Activated T-cell treated with anti-CD3 and anti-CD28 coated beads for 4 hours (primary cell): ENCODE data around the gene MAGI2.
"Not testable (repeated sequence)": the region's sequence is repeated elsewhere in the genome, so short reads cannot be mapped to it uniquely, and the experiment has no call there.

Experiments used
- DNase-seq: peaks from one replicate; pipeline ENCODE4 v3.0.0-alpha.2; 2020

Gene MAGI2

GRCh38 chr7:79442766-79443165 is 10.7 kb downstream of the MAGI2 start:
- not testable (repeated sequence) for DNase-seq

- no peak for DNase-seq
Measured at GRCh38 chr7:79436378-79436777, 17.1 kb downstream of the MAGI2 start.

- DNase-seq = no peak
Measured at GRCh38 chr7:79434867-79435266, 18.6 kb downstream of the MAGI2 start.

GRCh38 chr7:79434098-79434497 is 19.4 kb downstream of the MAGI2 start:
- DNase-seq = no peak

GRCh38 chr7:79430391-79430790 is 23.1 kb downstream of the MAGI2 start:
- DNase-seq = no peak

- no peak for DNase-seq
Measured at GRCh38 chr7:79425665-79426064, 27.8 kb downstream of the MAGI2 start.

- DNase-seq = no peak
Measured at GRCh38 chr7:79421751-79422150, 31.7 kb downstream of the MAGI2 start.

- DNase-seq = no peak
Measured at GRCh38 chr7:79420464-79420863, 33.0 kb downstream of the MAGI2 start.

- DNase-seq = no peak
Measured at GRCh38 chr7:79414910-79415309, 38.6 kb downstream of the MAGI2 start.

- DNase-seq = no peak
Measured at GRCh38 chr7:79412915-79413314, 40.6 kb downstream of the MAGI2 start.

GRCh38 chr7:79412438-79412837 is 41.0 kb downstream of the MAGI2 start:
- no peak for DNase-seq

GRCh38 chr7:79410345-79410744 is 43.1 kb downstream of the MAGI2 start:
- DNase-seq = no peak

GRCh38 chr7:79407351-79407750 is 46.1 kb downstream of the MAGI2 start:
- DNase-seq = no peak

GRCh38 chr7:79406371-79406770 is 47.1 kb downstream of the MAGI2 start:
- no peak for DNase-seq

- DNase-seq = no peak
Measured at GRCh38 chr7:79405368-79405767, 48.1 kb downstream of the MAGI2 start.

- DNase-seq = no peak
Measured at GRCh38 chr7:79403879-79404278, 49.6 kb downstream of the MAGI2 start.

GRCh38 chr7:79403451-79403850 is 50.0 kb downstream of the MAGI2 start:
- DNase-seq = no peak

- no peak for DNase-seq
Measured at GRCh38 chr7:79401254-79401653, 52.2 kb downstream of the MAGI2 start.

GRCh38 chr7:79400222-79400621 is 53.2 kb downstream of the MAGI2 start:
- DNase-seq = no peak

GRCh38 chr7:79398138-79398749 is 55.2 kb downstream of the MAGI2 start:
- DNase-seq = no peak

- DNase-seq = no peak
Measured at GRCh38 chr7:79386688-79387422, 66.6 kb downstream of the MAGI2 start.

GRCh38 chr7:79381921-79382320 is 71.5 kb downstream of the MAGI2 start:
- no peak for DNase-seq

- no peak for DNase-seq
Measured at GRCh38 chr7:79377097-79377496, 76.4 kb downstream of the MAGI2 start.

- DNase-seq = no peak
Measured at GRCh38 chr7:79376299-79377025, 77.0 kb downstream of the MAGI2 start.
